ENCODE results near the gene PAPSS2.

The PAPSS2 gene

DNA sequence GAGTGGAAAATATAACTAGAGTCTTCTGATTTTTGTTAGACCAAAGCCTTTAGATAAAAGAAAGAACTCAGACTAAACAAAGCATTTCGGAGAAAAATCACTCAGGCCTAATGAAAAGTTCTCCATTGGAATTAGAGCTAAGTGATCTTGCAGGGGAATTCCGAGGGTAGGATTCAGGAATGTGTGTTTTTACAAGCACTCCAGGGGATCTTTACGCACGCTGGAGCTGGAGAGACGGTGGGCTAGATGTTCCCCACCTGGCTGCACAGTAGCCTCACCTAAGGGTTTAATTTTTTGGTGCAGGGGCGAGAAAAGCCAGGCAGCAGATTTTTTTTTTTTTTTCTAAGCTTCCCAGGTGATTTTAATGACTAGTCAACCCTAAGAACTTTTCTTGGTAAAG lies 7.9 kb upstream of the PAPSS2 start:
- no peak overlapping the region for H3K4me3 ChIP-seq (ENCODE audit: low read depth, low read length)
- DNase-seq (ENCODE audit: low read depth): no peak
- TF ChIP-seq, protein P1, sequence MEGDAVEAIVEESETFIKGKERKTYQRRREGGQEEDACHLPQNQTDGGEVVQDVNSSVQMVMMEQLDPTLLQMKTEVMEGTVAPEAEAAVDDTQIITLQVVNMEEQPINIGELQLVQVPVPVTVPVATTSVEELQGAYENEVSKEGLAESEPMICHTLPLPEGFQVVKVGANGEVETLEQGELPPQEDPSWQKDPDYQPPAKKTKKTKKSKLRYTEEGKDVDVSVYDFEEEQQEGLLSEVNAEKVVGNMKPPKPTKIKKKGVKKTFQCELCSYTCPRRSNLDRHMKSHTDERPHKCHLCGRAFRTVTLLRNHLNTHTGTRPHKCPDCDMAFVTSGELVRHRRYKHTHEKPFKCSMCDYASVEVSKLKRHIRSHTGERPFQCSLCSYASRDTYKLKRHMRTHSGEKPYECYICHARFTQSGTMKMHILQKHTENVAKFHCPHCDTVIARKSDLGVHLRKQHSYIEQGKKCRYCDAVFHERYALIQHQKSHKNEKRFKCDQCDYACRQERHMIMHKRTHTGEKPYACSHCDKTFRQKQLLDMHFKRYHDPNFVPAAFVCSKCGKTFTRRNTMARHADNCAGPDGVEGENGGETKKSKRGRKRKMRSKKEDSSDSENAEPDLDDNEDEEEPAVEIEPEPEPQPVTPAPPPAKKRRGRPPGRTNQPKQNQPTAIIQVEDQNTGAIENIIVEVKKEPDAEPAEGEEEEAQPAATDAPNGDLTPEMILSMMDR (IDR thresholded peaks at IDR 0.05; ENCODE audit: control insufficient read depth, extremely low read depth, insufficient read depth): no peak

DNA sequence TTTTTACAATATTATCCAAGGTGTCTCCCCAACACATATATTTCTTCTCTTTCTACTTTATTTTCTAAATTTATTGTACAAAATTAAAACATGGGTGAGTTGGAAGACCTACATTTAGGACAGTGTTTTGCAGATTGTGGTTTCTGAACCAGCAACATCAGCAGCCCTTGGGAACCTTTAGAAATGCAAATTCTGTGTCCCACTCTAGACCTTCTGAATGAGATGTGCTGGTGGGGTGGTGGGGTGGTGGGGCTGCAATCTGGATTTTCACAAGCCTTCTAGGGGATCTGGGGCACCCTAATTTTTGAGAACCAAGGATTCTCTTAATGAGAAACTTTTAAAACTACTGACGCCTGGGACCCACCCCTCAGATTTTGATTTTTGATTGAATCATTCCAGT lies 7.4 kb upstream of the PAPSS2 start:
- TF ChIP-seq, protein P1 (IDR thresholded peaks at IDR 0.05; ENCODE audit: control insufficient read depth, extremely low read depth, insufficient read depth): no peak
- H3K4me3 ChIP-seq (ENCODE audit: low read depth, low read length): no peak overlapping the region
- no peak for DNase-seq (ENCODE audit: low read depth)

DNA sequence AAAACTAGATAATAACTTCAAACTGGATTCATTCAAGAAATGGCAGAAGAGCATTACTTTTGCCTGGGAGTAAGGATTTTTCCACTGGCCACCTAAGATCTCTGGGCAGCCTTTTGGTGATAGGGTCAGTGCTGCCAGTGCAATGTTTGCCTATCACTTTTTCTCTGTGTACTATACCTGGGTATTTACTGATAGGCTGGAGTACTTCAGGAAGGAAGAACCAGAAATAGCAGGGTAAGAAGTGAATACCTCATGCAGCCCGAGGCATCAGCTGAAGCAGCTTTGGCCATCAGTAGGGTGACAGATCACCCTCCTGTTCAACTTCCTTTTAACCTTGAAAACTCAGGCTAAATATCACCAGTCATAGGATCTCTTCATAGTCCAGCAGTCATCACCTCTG lies 5.5 kb upstream of the PAPSS2 start:
- peak; percentile 46 for DNase-seq (ENCODE audit: low read depth)
- TF ChIP-seq, protein P1 (IDR thresholded peaks at IDR 0.05; ENCODE audit: control insufficient read depth, extremely low read depth, insufficient read depth): no peak
- H3K4me3 ChIP-seq (ENCODE audit: low read depth, low read length): no peak overlapping the region

DNA sequence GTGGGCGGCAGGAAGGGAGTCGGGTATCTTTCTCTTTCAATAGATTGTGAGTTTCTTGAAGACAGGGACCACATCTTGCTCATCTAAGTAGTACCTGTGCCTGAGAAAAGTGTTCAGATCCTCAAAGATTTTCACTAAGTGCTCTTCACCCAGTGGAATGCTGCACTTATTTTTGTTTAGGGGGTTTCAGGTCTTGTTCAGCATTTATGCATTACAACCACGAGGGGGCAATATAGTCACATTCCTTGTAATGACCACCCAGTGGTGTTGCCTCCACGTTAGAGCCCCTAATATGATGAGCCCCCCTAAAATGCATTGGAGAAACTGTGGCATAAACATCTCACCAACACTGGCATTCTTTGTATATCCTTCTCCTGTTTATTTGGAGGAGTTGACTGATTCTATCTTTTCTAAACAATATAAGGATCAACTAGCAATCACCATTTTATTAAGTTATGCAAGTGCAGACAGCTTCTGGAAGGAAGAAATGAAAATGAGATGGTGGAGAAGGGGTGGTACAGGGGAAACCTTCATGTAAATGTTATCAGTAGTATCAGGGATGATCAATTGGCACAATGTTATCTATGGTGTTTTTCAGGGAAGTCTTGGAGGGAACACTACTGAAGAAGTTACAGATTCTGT lies 3.1 kb upstream of the PAPSS2 start:
- DNase-seq (ENCODE audit: low read depth): no peak
- H3K4me3 ChIP-seq (ENCODE audit: low read depth, low read length): no peak overlapping the region
- TF ChIP-seq, protein P1 (IDR thresholded peaks at IDR 0.05; ENCODE audit: control insufficient read depth, extremely low read depth, insufficient read depth): peak; percentile 49

DNA sequence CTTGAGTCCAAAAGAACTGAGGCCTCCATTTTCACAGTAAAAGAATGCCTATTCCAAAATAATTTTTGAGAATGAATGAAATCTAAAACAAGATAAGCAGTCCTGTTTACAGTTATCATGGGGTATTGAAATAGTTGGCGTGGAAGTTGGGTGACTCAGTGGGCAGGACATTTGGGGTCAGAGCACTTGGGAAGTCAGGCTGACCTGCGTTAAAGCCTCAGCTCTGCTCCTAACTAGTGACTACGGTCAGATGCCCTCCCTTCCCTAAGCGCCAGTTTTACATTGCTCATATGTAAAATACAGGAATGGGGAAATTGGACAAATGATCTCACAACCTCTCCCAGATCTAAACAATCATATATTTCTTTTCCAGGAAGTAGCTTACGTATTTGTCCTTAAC lies 2.3 kb upstream of the PAPSS2 start:
- no peak for DNase-seq (ENCODE audit: low read depth)
- TF ChIP-seq, protein P1 (IDR thresholded peaks at IDR 0.05; ENCODE audit: control insufficient read depth, extremely low read depth, insufficient read depth): no peak
- H3K4me3 ChIP-seq (ENCODE audit: low read depth, low read length): no peak overlapping the region

DNA sequence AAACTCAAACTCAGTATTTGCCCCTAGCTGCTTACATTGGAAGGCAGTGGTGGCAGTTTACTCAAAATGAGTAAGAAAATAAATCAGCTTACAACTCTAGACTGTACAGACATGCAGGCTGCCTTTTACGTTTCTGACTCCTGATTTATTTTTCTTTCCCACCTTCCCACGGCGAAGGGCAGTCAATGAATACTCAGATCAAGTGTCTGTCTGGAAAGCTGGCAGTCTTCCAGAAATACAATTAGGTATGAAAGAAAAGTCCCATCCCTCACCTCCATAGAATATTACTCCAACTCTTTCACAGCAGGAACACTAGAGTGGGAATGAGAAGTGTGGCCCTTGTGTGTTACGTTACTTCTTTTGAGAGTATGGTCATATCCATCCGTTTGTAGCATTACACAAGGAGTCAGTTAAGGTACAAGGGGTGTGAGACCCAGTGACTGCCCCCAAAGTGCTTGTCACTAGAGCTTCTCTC lies 1.3 kb upstream of the PAPSS2 start:
- no peak overlapping the region for H3K4me3 ChIP-seq (ENCODE audit: low read depth, low read length)
- TF ChIP-seq, protein P1 (IDR thresholded peaks at IDR 0.05; ENCODE audit: control insufficient read depth, extremely low read depth, insufficient read depth): no peak
- no peak for DNase-seq (ENCODE audit: low read depth)

All from LNCaP clone FGC (cell line).